GM12892 (cell line): Measurements from ENCODE around the gene CCDC116.

ENCODE experiments used
- POLR2A ChIP-seq: IDR thresholded peaks from 2 replicates; pipeline ENCODE4 v1.6.1; 2011; ENCODE audit warnings: low read depth, low read length, control low read depth
- POLR2AphosphoS5 ChIP-seq: IDR thresholded peaks from 2 replicates; pipeline ENCODE4 v1.6.1; 2011; ENCODE audit warnings: low read depth, low read length, control low read depth
- TAF1 ChIP-seq: IDR thresholded peaks from 2 replicates; pipeline ENCODE4 v1.6.1; 2011; ENCODE audit warnings: low read depth, mild to moderate bottlenecking, control low read depth, low read length, borderline replicate concordance

DNA sequence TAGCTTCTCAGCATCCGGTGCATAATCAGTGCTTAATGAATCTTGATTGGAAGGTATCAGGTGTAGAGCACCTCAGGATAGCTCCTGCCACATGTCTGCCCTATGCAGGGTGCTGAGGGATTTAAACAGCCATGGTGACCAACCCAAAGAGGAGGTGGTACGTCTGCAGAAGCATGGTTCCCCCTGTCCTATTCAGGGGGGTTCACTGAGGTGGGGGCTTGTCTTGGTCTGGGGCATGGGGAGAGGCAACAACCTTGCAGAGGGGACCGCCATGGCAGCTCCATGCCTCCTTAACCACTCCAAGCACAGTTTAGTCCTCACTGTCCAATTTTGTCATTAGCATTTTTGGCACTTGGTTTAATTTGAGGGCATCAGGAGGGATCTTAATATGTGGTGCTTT, 40.1 kb upstream of the CCDC116 start:
- no peak for TF ChIP-seq POLR2A
- no peak for TF ChIP-seq TAF1
- TF ChIP-seq POLR2AphosphoS5 = no peak
